ENCODE measurements around the gene RAPGEF1. TPM values are rescaled to one million over a fixed set of nuclear protein-coding genes. Genes with fewer than 3 reads are reported as not detected.

RAPGEF1 gene
- total and polyA plus RNA-seq, 12 donors, result 39.6 to 135 (median 111) TPM

GRCh38 chr9:131674425-131675421 lies 65.2 kb downstream of the RAPGEF1 start:
- 72 to 75% methylated on average over 29 of the region's 29 CpGs for WGBS, 2 donors
- Histone ChIP-seq H3K9me3 (no peaks in the 10 kb centered on the region), H3K27me3 (no peaks in the 10 kb centered on the region), H3K4me1 (peaks cover 58 to 100% (median 100%) of the 10 kb centered on the region in 9 donors), H3K36me3 (no peaks in the 10 kb centered on the region), H3K4me3 (peak overlapping the region in 1 of 10 donors; percentile 3), H3K27ac (peak overlapping the region; percentile 70 to 91 (median 82))
- intact Hi-C loops (cut with DNase I), result loop anchor here in 6 of 10 donors (1.0 to 10.0 kb wide), 6 partner anchors 30 to 63 kb away; no protein-coding TSS in a partner anchor
- peak in 1 of 2 donors; percentile 37 for DNase-seq
- peak in 2 of 8 donors; percentile 11 to 29 for ATAC-seq
- TF ChIP-seq, protein P1, sequence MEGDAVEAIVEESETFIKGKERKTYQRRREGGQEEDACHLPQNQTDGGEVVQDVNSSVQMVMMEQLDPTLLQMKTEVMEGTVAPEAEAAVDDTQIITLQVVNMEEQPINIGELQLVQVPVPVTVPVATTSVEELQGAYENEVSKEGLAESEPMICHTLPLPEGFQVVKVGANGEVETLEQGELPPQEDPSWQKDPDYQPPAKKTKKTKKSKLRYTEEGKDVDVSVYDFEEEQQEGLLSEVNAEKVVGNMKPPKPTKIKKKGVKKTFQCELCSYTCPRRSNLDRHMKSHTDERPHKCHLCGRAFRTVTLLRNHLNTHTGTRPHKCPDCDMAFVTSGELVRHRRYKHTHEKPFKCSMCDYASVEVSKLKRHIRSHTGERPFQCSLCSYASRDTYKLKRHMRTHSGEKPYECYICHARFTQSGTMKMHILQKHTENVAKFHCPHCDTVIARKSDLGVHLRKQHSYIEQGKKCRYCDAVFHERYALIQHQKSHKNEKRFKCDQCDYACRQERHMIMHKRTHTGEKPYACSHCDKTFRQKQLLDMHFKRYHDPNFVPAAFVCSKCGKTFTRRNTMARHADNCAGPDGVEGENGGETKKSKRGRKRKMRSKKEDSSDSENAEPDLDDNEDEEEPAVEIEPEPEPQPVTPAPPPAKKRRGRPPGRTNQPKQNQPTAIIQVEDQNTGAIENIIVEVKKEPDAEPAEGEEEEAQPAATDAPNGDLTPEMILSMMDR (IDR thresholded peaks at IDR 0.05), result no peak

DNA sequence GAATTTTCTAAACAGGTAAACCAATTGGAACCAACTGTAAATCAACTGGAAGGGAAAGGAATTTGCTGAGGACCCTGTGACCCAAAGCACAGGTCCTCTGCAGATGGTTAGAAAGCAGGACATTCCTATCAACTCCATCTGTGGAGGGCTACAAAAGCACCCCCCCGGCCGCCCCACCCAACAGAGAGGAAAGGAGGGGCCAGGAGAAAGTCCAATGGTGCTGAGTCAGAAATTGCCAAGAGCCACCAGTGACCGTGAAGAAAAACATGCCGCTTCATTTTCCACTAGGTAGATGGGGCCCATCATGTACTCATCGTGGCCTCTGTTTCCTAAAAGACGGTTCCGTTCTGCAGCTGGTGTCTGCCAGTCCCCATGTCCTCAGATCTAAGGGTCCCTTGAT lies 66.3 kb downstream of the RAPGEF1 start:
- H3K4me3 ChIP-seq, result no peak overlapping the region
- 53 to 72% methylated on average over 7 of the region's 7 CpGs for WGBS, 2 donors
- H3K4me1 ChIP-seq, result peaks cover 57 to 100% (median 100%) of the 10 kb centered on the region in 9 donors
- DNase-seq (no peak), ATAC-seq (no peak)
- TF ChIP-seq, protein P1 (IDR thresholded peaks at IDR 0.05), result no peak
- H3K27ac ChIP-seq, result peak overlapping the region; percentile 64 to 91 (median 82)
- intact Hi-C loops (cut with DNase I), result loop anchor here in 4 of 10 donors (5.0 to 10.0 kb wide), 3 partner anchors 34 to 61 kb away; no protein-coding TSS in a partner anchor
- H3K27me3 ChIP-seq, result no peaks in the 10 kb centered on the region
- no peaks in the 10 kb centered on the region for H3K36me3 ChIP-seq
- no peaks in the 10 kb centered on the region for H3K9me3 ChIP-seq

DNA sequence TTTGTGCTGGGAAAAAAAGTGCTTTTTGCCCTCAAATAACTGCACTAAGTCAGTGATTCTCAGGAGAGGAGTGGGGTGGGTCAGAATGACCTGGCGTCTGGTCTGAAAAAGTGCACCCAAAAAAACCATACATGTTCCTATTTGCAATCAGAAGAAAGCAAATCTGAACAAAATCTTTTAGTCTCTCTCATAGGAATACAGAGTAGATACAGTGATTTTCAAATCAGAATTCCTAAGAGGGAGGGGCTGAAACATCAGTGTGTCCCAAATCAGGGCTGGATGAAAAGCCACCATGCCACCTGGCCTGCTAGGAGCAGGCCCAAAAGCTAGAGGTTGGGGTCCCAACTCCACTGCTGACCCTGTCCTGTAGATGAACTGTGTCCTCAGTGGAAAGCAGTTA lies 66.8 kb downstream of the RAPGEF1 start:
- WGBS, 2 donors, result 75 to 83% methylated on average over 1 of the region's 1 CpG
- ATAC-seq, result no peak
- Histone ChIP-seq H3K4me1 (peaks cover 55 to 100% (median 100%) of the 10 kb centered on the region in 9 donors), H3K27ac (peak overlapping the region; percentile 64 to 91 (median 82)), H3K9me3 (no peaks in the 10 kb centered on the region), H3K4me3 (no peak overlapping the region), H3K27me3 (no peaks in the 10 kb centered on the region), H3K36me3 (no peaks in the 10 kb centered on the region)
- DNase-seq, result no peak
- TF ChIP-seq, protein P1 (IDR thresholded peaks at IDR 0.05), result no peak
- intact Hi-C loops (cut with DNase I), result loop anchor here in 4 of 10 donors (5.0 to 10.0 kb wide), 3 partner anchors 34 to 62 kb away; no protein-coding TSS in a partner anchor

GRCh38 chr9:131672451-131672850 lies 67.4 kb downstream of the RAPGEF1 start:
- peaks cover 57 to 100% (median 100%) of the 10 kb centered on the region in 9 donors for H3K4me1 ChIP-seq
- ATAC-seq (peak in 7 of 8 donors; percentile 32 to 52 (median 40)), DNase-seq (peak in 1 of 2 donors; percentile 70)
- H3K9me3 ChIP-seq, result no peaks in the 10 kb centered on the region
- no peaks in the 10 kb centered on the region for H3K27me3 ChIP-seq
- no peaks in the 10 kb centered on the region for H3K36me3 ChIP-seq
- TF ChIP-seq, protein P1 (IDR thresholded peaks at IDR 0.05), result no peak
- intact Hi-C loops (cut with DNase I), result loop anchor here in 4 of 10 donors (5.0 to 10.0 kb wide), 3 partner anchors 35 to 62 kb away; no protein-coding TSS in a partner anchor
- 50 to 62% methylated on average over 4 of the region's 4 CpGs for WGBS, 2 donors
- no peak overlapping the region for H3K4me3 ChIP-seq
- peak overlapping the region; percentile 64 to 91 (median 83) for H3K27ac ChIP-seq
